ENCODE data around the gene GLIPR1L2. TPM values are rescaled to one million over a fixed set of nuclear protein-coding genes. Genes with fewer than 3 reads are reported as not detected.

GLIPR1L2 gene
- total RNA-seq, 1 donor from 2014 or later, result 0.25 TPM

GRCh38 chr12:75378354-75378753 is 12.5 kb upstream of the GLIPR1L2 start:
- no peak overlapping the region for H3K4me3 ChIP-seq (ENCODE audit: insufficient read depth, low read depth, low read length)

GRCh38 chr12:75389061-75389460 is 1.8 kb upstream of the GLIPR1L2 start:
- Mint-ChIP-seq H3K27me3 (ENCODE audit: low read depth, unreplicated experiment) (no peaks in the 10 kb centered on the region), H3K4me1 (ENCODE audit: low read depth, unreplicated experiment) (peaks cover 10% of the 10 kb centered on the region), H3K9me3 (ENCODE audit: unreplicated experiment) (no peaks in the 10 kb centered on the region), H3K36me3 (ENCODE audit: low read depth, unreplicated experiment) (no peaks in the 10 kb centered on the region), H3K4me3 (ENCODE audit: unreplicated experiment) (no peak overlapping the region), H3K27ac (ENCODE audit: unreplicated experiment) (no peak overlapping the region)
- Histone ChIP-seq H3K36me3 (ENCODE audit: insufficient read depth, low read length) (no peaks in the 10 kb centered on the region), H2AFZ (ENCODE audit: low read depth, low read length) (no peak overlapping the region), H3K9ac (ENCODE audit: low read length) (no peak overlapping the region), H3K4me3 (ENCODE audit: insufficient read depth, low read depth, low read length) (no peak overlapping the region), H3K4me1 (ENCODE audit: insufficient read depth, low read length) (peaks cover 8% of the 10 kb centered on the region), H3K27me3 (ENCODE audit: insufficient read depth, low read length) (no peaks in the 10 kb centered on the region), H3K27ac (ENCODE audit: low read depth, low read length) (peak overlapping the region; percentile 3), H4K20me1 (ENCODE audit: insufficient read depth, low read length) (no peaks in the 10 kb centered on the region), H3K79me2 (ENCODE audit: insufficient read depth, low read length) (no peaks in the 10 kb centered on the region), H3K4me2 (ENCODE audit: low read length) (peak overlapping the region; percentile 93), H3K9me3 (ENCODE audit: insufficient read depth, low read depth, low read length) (no peaks in the 10 kb centered on the region)
- FAIRE-seq, result peak; percentile 81
- peak; percentile 51 for DNase-seq (ENCODE audit: low read depth)
- TF ChIP-seq CTCF (IDR thresholded peaks at IDR 0.05; ENCODE audit: insufficient read depth, low read depth, low read length), result no peak
- no peak for TF ChIP-seq EZH2 (IDR thresholded peaks at IDR 0.05; ENCODE audit: insufficient read depth, low read length)

More at GRCh38 chr12:75378354-75378753, 12.5 kb upstream of the GLIPR1L2 start:
- TF ChIP-seq EZH2 (IDR thresholded peaks at IDR 0.05; ENCODE audit: insufficient read depth, low read length) (no peak), CTCF (IDR thresholded peaks at IDR 0.05; ENCODE audit: insufficient read depth, low read depth, low read length) (no peak)
- DNase-seq (ENCODE audit: low read depth), result no peak
- H3K27me3 ChIP-seq (ENCODE audit: insufficient read depth, low read length), result no peaks in the 10 kb centered on the region
- H3K27me3 Mint-ChIP-seq (ENCODE audit: low read depth, unreplicated experiment), result no peaks in the 10 kb centered on the region
- peaks cover 1% of the 10 kb centered on the region for H3K4me1 Mint-ChIP-seq (ENCODE audit: low read depth, unreplicated experiment)
- no peak overlapping the region for H3K27ac ChIP-seq (ENCODE audit: low read depth, low read length)
- no peak overlapping the region for H3K27ac Mint-ChIP-seq (ENCODE audit: unreplicated experiment)
- no peaks in the 10 kb centered on the region for H3K36me3 Mint-ChIP-seq (ENCODE audit: low read depth, unreplicated experiment)
- H3K36me3 ChIP-seq (ENCODE audit: insufficient read depth, low read length), result no peaks in the 10 kb centered on the region
- H3K9me3 ChIP-seq (ENCODE audit: insufficient read depth, low read depth, low read length), result no peaks in the 10 kb centered on the region
- FAIRE-seq, result no peak
- no peak overlapping the region for H3K4me3 Mint-ChIP-seq (ENCODE audit: unreplicated experiment)
- H3K9ac ChIP-seq (ENCODE audit: low read length), result no peak overlapping the region
- no peaks in the 10 kb centered on the region for H3K4me1 ChIP-seq (ENCODE audit: insufficient read depth, low read length)
- peaks cover 4% of the 10 kb centered on the region for H3K9me3 Mint-ChIP-seq (ENCODE audit: unreplicated experiment)
- no peak overlapping the region for H2AFZ ChIP-seq (ENCODE audit: low read depth, low read length)
- no peak overlapping the region for H3K4me2 ChIP-seq (ENCODE audit: low read length)
- no peaks in the 10 kb centered on the region for H4K20me1 ChIP-seq (ENCODE audit: insufficient read depth, low read length)
- H3K79me2 ChIP-seq (ENCODE audit: insufficient read depth, low read length), result no peaks in the 10 kb centered on the region

DNA sequence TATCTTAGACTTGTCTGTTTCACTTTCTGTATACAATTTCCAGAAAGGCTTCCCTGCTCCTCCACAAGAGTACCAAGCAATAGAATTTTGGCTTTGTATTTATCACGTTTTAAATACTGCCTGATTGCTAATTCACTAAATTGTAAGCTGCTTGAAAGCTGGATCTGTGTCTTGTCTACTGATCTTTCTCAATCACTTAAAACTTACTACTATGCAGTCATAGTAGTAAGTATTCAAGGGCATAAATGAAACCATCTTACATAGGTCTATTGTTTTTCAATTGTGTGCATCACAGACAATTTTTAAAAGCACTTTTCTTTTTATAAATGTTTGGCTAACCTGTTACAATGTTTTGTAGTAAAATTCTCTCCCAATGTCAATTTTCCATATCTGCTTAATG is 1.2 kb upstream of the GLIPR1L2 start:
- DNase-seq (ENCODE audit: low read depth) (peak; percentile 0), FAIRE-seq (no peak)
- Mint-ChIP-seq H3K4me3 (ENCODE audit: unreplicated experiment) (no peak overlapping the region), H3K27me3 (ENCODE audit: low read depth, unreplicated experiment) (no peaks in the 10 kb centered on the region), H3K9me3 (ENCODE audit: unreplicated experiment) (no peaks in the 10 kb centered on the region), H3K4me1 (ENCODE audit: low read depth, unreplicated experiment) (peaks cover 10% of the 10 kb centered on the region), H3K36me3 (ENCODE audit: low read depth, unreplicated experiment) (no peaks in the 10 kb centered on the region), H3K27ac (ENCODE audit: unreplicated experiment) (no peak overlapping the region)
- H3K36me3 ChIP-seq (ENCODE audit: insufficient read depth, low read length), result no peaks in the 10 kb centered on the region
- no peak overlapping the region for H3K4me3 ChIP-seq (ENCODE audit: insufficient read depth, low read depth, low read length)
- H4K20me1 ChIP-seq (ENCODE audit: insufficient read depth, low read length), result no peaks in the 10 kb centered on the region
- H3K27ac ChIP-seq (ENCODE audit: low read depth, low read length), result peak overlapping the region; percentile 67
- no peaks in the 10 kb centered on the region for H3K9me3 ChIP-seq (ENCODE audit: insufficient read depth, low read depth, low read length)
- no peaks in the 10 kb centered on the region for H3K79me2 ChIP-seq (ENCODE audit: insufficient read depth, low read length)
- no peaks in the 10 kb centered on the region for H3K27me3 ChIP-seq (ENCODE audit: insufficient read depth, low read length)
- TF ChIP-seq CTCF (IDR thresholded peaks at IDR 0.05; ENCODE audit: insufficient read depth, low read depth, low read length) (no peak), EZH2 (IDR thresholded peaks at IDR 0.05; ENCODE audit: insufficient read depth, low read length) (no peak)
- H3K9ac ChIP-seq (ENCODE audit: low read length), result peak overlapping the region; percentile 86
- peak overlapping the region; percentile 93 for H3K4me2 ChIP-seq (ENCODE audit: low read length)
- H3K4me1 ChIP-seq (ENCODE audit: insufficient read depth, low read length), result peaks cover 8% of the 10 kb centered on the region
- no peak overlapping the region for H2AFZ ChIP-seq (ENCODE audit: low read depth, low read length)

All from astrocyte (in vitro differentiated cells and primary cell).